NCI-H226 (cell line): ENCODE results near the gene KCTD18.

ENCODE experiments used
- DNase-seq: peaks from one replicate; pipeline ENCODE4 v3.0.0-alpha.2; 2015

Gene KCTD18

DNA sequence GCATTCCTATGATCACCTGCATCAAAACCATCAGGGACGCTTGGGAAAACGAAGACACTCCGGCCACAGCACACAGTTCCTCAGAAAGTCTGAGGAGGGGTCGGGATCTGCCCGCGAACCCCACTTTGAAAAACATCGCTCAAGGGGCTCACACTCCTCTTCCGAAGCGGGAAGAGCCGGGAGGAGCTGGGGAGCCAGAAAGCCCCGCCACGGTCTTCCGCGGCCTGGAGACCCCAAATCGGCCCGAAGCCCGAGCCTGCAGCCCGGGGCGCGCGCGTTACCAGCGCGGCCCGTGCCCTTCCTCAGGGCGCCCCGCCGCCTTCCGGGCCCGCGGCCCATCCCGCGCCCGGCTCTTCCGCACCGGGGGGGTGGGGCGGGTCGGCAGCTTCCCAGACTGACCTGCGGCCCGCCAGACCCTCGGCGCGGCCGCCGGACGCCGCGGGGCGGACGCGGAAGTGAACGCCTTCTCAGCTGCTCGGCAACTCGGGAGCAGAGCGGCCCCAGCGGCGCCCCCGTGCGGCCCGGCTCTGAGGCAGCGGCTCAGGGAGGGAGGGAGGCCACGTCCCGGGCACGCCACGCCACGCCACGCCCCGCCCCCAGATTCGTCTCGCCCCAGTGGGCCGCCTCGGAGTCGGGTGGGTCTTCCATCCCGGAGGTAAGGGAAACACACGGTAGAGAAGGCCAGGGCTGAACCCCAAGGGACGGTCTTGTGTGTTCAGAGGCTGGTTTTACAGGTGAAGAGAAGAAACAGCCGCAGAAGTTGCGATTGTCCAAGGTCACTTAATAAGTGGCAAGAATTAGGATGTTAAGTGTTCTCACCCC, at the start of gene KCTD18:
Gene KCTD18, minus strand, starts transcription at position 457 of the 822 bp plus-strand sequence. CDS start 3,052 bp downstream, outside the sequence.
- DNase-seq = peak; percentile 69

DNA sequence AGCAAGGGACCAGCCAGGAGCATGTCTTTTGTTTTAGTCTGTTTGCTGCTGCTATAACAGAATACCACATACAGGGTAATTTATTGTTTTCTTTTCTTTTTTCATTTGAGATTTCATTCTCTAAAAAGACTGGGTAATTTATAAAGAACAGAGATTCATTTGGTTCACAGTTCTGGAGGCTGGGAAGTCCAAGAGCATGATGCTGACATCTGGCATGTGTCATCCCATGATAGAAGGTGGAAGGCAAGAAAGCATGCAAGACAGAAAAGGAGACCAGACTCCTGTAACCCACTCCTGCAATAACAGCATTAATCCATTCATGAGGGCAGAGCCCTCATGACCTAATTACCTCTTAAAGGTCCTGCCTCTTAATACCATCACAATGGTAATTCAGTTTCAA, 30.9 kb upstream of the KCTD18 start:
- DNase-seq = no peak

DNA sequence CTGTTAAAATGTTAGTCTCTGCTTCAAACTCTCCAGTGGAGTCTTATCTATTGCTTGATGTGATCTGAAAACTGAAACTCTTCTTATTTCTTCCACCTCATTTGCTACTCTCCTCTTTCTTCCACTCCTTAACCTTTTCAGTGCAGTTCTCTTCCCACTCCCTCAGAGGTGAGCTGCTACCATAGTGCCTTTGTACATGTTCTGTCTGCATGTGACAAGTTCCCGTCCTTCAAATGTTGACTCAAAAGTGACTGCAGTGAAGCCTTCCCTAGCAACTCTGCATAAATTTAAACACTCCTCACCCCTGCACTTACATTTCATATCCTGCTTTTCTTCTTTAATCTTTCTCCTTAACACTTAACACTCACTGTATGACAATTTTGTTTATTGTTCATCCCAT, 28.3 kb upstream of the KCTD18 start:
- DNase-seq = no peak

DNA sequence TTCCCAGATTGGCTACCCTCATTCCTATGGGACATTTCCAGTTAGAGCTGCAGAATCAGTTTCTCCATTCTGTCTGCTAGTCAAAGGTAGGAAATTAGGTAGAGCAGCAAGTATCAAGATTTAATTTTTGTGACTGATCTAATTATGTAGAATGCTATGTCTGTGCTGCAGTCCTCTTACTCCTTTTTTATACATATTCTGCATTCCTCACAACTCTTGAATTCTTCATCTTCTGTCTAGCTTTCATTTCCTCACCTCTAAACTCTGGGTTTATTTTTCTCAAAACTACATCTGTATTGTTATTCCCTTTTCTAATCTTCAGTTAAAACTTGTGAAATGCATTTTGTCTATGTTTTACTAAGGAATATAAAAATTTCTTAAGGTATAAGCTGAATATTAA, 24.7 kb upstream of the KCTD18 start:
- no peak for DNase-seq

DNA sequence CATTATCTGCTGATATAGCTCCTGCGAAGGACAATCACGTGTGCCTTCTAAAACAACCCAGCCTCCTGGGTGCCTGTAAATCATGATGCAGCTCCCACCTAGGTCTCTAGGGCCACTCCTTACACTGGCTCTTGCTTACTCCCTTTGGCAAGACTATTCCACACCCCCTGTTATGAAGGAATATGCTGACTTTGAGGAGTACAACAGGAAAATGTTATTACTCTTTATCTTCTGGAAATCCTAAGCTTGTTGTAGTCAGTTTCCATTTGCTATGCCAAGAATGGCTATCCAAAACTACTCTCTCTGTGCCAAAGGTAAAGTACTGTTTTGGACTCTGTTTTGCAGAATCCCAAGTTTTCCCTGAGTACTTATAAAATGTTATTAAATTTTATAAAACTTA, 23.9 kb upstream of the KCTD18 start:
- DNase-seq = no peak

DNA sequence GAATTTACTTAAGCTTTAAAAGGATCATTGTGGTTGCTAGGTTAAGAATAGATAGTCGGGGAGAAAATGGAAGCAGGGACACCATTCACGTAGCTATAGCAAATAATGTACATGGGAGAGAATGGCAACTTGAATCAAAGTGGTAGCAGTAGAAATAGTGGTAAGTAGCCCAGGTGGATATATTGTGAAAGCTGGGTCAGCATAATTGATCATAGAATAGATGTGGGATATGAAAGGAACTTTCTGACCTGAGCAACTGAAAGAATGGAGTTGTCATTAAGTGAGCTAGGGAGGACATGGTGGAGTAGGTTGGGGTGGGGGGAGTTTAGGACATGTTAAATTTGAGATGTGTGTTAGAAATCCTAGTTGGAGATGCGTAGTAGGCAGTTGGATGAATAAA, 18.4 kb upstream of the KCTD18 start:
- no peak for DNase-seq

DNA sequence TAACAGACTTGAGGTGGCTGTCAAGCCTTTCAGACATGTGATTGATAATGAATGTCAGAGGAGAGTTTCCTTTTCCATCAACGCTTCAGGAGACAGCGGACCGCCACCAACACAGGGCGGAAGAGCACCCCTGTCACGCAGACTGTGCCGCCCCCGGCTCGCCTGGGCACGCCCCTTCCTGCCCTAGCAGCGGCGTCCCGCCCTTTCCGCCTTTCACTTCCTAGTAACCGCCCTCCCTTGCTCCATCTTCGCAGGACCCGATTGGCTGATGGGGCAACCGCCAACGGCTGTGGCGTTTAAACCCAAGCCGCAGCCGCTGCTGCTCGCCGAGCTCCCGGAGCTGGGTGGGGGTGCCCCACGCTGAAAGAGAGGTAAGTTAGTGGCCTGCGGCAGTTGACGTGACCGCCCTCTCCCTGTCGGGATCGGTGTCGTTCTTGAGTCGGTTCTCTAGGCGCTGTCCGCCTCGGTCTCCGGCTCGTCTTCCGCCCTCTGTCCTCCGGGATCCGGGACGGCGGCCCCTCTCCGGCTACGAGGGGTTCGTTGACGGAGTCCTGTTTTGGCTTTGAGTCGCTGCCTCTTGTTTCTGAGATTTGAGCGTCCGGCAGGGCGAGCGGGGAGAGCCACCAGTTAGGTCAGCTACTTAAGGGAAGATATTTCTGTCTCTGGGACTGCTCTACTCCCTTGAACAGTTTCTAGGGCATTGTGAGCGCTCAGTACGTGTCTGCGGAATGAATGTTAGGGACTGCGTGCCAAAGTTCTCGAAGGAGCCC, 16.2 kb upstream of the KCTD18 start, which contains the start of gene SGO2:
Gene SGO2, plus strand, starts transcription at position 326 of the 770 bp plus-strand sequence. CDS start 6,769 bp downstream, outside the sequence.
- peak; percentile 74 for DNase-seq

DNA sequence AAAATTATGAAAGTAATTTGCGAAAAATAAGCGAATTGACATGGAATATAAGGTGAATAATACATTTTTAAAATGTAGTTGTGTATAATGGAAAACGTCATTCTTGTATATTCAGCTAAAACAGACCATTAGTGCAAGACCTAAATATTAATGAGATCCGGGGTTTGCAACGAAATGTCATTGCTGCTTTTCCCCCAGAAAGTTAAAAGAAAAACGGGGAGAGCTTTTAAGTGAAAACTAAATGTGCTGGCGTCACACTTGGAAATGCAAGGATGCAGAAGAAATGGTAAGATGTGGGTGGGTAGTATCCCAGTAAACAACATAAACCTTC, 15.6 kb upstream of the KCTD18 start:
- DNase-seq = no peak

DNA sequence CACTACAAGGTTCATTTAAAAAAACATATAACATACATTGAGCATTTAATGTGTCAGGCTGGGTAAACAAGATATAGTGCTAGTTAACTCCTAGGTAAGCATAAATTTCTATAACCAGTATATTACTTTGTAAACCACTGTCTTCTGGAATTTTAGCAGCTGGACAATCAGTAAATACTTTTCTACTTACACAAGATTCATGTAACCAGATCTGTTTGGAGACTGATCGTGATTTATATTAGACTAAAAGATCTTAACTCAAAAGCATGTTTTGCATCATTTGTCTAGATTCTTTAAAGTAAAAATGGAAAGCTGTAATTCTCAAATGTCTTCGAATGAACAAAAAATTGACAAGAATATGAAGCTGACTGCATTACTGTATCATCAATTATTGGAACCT, 15.2 kb upstream of the KCTD18 start:
- no peak for DNase-seq

DNA sequence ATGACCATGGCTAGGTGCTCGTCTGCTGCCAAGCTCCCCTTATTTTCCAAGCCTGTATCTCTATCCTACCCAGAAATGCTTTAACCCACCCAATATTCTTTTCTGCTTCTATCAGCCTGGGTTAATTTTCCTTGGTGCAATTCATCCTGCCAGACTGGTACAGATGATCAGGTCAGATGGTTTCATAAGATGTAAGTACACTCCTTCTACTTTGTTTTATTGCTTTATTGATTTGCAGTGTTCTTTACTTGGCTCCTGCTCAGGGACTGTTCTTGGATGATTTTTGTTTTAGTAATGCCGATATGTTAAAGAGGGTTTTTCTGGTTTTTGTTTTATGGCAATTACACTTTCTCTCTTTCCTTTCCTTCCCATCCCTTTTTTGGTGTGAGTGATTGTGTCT, 13.7 kb upstream of the KCTD18 start:
- DNase-seq = no peak

DNA sequence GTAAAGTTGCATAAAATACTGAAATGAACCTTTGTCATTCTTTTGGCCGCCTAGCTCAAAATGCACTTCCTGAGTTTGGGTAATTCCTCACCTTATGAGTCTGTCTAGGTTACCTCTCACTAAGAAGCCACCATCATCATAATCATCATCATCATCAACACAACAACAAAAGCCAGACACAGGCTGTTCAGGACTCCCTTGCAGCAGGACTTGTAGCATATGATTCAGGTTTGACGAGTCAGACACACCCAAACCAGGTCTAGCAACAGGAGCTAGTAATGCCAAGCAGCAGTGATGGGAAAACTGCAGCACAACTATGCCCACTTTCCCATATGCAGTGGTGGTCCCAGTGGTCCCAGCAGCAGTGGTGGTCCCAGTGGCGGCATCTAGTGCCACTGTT, 13.3 kb upstream of the KCTD18 start:
- no peak for DNase-seq

DNA sequence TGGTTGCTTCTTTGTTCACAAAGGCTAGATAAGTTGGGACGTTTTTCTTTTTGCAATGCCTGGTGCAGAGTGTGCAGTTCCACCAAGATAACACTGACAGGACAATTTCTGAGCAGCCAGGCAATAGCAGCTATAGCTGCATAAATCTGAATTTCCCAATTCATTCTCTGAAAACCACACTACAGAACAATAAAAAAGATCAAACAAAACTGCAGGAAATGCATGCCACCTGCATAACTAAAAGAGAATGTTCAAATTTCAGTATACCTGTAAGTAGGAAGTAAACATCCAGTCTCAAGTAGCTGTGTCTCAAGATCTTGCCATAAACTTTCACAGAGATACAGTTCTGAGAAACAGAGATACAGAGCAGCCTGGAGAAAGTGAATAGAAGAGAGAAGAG, 5.3 kb upstream of the KCTD18 start:
- no peak for DNase-seq

DNA sequence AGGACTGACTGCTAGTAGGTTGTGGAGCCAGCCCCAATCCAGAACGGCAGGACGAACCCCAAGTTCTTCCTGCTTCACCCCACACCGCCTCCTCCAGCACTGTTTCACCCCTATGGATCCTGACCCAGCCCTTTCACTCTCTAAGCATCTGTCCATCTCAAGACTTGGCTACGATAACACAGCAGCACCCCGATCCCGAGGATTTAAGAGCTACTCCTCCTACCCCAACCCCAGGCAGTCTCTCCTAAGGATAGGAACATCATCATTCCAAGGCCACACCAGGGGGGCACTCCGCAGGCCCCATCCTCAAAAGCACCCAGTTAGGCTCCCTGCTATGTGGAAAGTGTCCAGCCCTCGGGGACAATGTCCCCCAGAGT, 645 bp downstream of the KCTD18 start:
- DNase-seq = no peak

DNA sequence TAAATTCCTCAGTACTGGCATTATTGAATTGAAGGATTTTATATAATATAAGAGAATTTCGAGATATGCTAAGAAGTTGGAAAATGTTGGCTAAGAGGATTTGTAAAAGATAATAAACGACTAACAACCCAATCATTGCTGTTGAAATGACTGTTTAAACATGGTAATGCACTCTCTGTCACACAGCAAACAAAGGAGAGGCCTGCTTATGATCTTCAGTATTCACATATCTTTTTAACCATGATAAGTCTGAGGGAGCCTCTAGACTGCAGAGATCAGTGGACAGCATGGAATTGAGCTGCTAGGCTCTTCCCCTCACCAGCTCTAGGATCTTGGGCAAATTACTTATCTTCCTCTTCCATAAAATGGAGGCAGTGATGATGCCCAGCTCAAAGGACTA, 2.7 kb downstream of the KCTD18 start:
- DNase-seq = no peak

DNA sequence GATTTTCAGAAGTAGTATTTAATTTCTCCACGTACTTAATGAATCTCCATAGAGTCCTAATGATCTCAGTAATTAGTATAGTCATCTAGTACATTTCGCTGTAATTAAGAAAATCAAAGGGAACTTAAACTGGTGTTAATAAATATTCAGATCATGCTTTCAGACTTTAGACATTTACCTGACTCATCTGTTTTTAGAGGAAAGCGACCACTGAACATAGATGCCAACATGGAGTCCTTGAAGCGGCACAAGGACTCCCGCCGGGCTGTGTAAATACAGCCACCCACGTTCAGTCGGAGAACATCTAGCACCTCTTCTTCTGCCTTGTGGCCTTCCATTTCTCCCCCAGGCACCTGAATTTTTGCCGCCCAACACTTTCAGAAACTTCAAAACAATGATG, 3.2 kb downstream of the KCTD18 start:
- no peak for DNase-seq

DNA sequence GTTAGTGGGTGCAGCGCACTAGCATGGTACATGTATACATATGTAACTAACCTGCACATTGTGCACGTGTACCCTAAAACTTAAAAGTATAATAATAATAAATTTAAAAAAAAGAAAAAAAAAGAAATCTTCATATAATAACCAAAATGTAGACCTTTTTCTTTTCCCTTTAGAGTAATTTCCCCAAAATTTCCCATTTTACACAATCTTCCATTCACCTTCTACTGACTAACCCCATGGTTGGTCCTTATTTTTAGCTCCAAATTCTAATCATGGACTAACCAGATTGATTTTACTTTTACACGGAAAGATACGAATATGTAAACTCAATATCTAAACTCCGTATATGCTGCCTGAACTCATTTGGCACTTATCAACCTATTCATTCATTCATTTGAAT, 7.7 kb downstream of the KCTD18 start:
- no peak for DNase-seq

DNA sequence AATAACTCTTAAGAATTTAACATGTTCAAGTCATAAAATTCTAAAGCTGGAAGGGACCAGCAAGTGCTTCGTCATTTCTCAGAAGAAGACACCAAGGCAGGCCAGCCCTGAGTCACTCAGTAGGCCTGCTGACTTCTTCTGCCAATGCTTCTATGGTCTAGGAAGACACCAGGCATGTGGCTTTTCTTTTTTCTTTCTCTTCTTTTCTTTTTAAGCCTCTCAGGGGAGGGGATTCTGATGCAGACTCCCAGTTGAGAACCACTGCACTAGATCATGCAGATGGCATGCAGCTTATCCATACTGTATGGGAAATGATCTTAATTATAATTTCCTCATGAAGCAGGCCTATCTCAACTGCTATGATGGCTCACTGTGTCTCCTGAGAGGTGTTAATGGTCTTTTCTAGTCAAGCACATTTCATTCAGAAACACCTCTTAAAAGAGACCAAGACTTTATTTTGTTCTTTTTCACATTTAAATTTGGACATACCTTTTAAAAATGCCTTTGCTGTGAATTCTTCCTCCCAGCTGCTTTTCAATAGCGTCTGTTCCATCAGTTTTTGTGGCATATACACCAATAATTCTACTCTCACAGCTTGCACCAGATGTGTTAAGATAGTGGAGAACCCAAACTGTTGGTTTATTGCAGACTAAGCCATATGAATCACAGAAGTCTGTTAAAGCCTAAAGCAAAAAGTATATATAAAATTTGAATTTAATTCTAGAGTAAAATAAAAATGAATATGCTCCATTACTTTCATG, 11.3 kb downstream of the KCTD18 start:
- DNase-seq = no peak

DNA sequence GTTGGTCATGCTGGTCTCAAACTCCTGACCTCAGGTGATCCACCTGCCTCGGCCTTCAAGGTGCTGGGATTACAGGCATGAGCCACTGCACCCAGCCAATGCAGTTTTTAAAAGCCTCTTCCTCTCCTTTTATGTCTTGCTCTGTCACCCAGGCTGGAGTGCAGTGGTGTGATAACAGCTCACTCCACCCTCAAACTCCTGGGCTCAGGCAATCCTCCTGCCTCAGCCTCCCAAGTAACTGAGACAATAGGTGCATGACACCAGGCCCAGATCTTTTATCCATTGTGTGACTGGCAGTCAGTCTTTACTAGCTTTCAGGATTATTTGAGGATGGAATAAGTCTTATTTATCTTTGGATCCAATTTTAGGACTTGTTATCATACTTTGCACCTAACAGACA, 13.2 kb downstream of the KCTD18 start:
- no peak for DNase-seq

DNA sequence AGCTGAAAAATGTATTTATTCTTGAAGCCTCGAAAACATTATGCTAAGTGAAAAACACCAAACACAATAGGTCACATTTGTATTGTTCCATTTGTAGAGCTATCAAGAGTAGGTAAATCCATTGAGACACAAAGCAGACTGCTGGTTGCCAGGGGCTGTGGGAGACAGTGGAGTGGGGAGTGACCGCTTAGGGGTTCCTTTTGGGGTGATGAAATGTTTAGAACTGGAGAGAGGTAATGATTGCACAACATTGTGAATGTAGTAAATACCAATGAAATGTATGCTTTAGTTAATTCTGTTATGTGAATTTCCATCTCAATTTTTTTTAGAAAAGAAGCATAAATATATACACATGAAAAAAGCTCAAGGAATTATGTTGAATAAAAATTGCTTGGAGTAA, 15.8 kb downstream of the KCTD18 start:
- DNase-seq = no peak

DNA sequence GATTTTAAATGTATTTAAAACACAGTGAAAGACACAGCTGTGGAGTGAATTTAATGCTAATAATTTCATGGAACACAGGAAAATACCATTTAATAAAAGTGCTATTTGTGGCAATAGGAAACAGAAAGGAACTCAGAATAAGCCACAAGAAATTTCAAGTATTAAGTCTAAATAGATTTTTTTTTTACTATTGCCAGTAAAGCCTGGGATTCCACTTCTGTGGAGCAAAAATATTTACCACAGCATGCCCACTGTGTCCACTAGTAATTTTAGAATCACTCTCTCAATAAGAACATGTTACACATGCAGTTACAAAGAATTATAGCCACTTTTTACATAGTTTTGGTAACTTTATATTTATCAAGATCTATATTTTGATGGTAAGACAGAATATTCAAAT, 17.2 kb downstream of the KCTD18 start:
- no peak for DNase-seq

DNA sequence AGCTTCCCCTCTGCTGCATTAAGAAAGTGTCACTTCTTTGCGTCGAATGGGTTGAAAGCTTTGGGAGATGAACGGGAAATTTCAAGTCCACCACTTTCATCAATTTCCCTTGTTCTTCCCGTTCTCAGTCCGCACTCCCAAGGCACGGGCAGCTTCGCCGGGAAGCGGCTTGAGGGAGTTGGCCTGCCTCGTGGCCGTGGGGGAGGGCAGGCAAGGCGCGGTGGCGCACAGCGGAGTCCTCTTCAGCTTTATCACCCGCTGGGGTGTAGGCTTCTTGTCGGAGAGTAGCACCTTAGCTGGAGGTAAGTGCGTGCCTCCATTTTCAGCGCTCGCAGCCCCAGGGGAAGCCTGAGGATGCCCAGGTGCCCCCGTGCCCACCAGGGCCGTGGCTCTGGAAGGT, 19.9 kb downstream of the KCTD18 start:
- no peak for DNase-seq

DNA sequence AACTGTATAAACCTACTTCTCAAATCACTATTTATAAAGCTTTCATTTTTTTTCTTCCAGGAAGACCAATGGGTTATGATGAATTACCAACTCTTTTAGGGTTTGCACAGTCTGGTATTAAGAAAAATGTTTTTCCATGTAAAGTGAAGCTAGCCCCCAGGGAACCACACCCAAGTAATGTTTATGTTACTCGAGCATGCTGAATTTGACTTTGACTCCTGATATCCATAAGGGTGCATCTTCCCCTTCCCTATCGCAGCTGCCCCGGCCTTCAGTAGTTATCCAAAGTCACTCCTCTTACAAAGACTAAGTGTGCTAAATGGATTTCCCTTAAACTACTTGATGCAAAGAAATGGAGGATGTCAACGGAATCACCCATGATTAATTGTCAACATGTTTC, 21.7 kb downstream of the KCTD18 start:
- DNase-seq = no peak

DNA sequence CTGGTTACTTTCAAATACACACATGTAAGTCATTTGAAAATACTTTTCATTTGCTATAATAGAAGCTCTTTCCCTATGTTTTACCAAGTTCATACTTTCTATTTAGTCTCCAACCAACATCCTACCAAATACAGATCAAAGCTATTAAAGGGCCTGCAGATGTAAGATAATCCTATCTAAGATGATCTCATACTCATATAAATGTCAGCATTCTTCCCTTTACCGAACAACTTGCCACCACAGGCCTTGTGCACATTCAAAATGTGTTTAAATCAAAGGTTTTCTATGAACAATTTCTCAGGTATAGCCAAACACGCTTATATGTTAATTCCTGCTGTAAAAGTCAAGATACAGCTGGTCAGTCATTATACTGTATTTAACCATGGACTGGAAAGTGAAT, 23.3 kb downstream of the KCTD18 start:
- no peak for DNase-seq

DNA sequence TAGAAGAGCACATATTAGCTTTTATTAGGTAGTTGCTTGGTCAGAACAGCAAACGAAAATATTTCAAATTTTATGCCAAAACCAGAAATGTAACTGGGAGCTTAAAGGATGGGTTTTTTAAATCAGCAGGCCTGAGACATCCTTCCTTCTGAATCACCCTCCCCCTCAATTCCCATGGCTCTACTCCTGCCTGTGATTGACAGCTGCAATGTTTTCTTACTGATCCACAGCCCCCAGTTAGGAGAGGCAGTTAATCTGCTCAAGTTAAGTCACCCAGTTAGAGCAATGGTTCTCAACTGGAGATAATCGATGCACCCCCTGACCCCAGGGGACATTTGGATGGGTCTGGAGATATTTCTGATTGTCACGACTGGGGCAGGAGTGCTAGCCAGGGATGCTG, 24.9 kb downstream of the KCTD18 start:
- no peak for DNase-seq
